NCI-H524 (cell line): ENCODE measurements around the gene EGFLAM.

Source experiments
- DNase-seq, 2 experiments: peaks; one replicate each; lab custom pipeline; 2025; lab: John Stamatoyannopoulos, UW

Gene EGFLAM

GRCh38 chr5:38265546-38266179 is 7.3 kb downstream of the EGFLAM start:
- DNase-seq = peak; percentile 73 to 88

GRCh38 chr5:38267372-38267771 is 9.0 kb downstream of the EGFLAM start:
- DNase-seq = peak; percentile 93 to 99

- DNase-seq = no peak
Measured at GRCh38 chr5:38273626-38274025, 15.3 kb downstream of the EGFLAM start.

GRCh38 chr5:38274370-38274769 is 16.0 kb downstream of the EGFLAM start:
- no peak for DNase-seq

- no peak for DNase-seq
Measured at GRCh38 chr5:38284384-38284783, 26.0 kb downstream of the EGFLAM start.

- no peak for DNase-seq
Measured at GRCh38 chr5:38285226-38285625, 26.9 kb downstream of the EGFLAM start.

- DNase-seq = peak in 1 of 2 experiments; percentile 82
Measured at GRCh38 chr5:38286002-38286401, 27.6 kb downstream of the EGFLAM start.

GRCh38 chr5:38287124-38287523 is 28.8 kb downstream of the EGFLAM start:
- DNase-seq = no peak

GRCh38 chr5:38289457-38289856 is 31.1 kb downstream of the EGFLAM start:
- DNase-seq = no peak

- DNase-seq = no peak
Measured at GRCh38 chr5:38290028-38290653, 31.8 kb downstream of the EGFLAM start.

GRCh38 chr5:38291355-38291754 is 33.0 kb downstream of the EGFLAM start:
- DNase-seq = peak; percentile 87 to 99

GRCh38 chr5:38292228-38292627 is 33.9 kb downstream of the EGFLAM start:
- DNase-seq = no peak

GRCh38 chr5:38295751-38296150 is 37.4 kb downstream of the EGFLAM start:
- no peak for DNase-seq

- no peak for DNase-seq
Measured at GRCh38 chr5:38297830-38298608, 39.7 kb downstream of the EGFLAM start.

GRCh38 chr5:38299585-38299984 is 41.2 kb downstream of the EGFLAM start:
- DNase-seq = no peak

- DNase-seq = no peak
Measured at GRCh38 chr5:38305148-38305547, 46.8 kb downstream of the EGFLAM start.

GRCh38 chr5:38307845-38308244 is 49.5 kb downstream of the EGFLAM start:
- no peak for DNase-seq

GRCh38 chr5:38316544-38317224 is 58.3 kb downstream of the EGFLAM start:
- DNase-seq = peak; percentile 68 to 87

GRCh38 chr5:38317868-38318267 is 59.5 kb downstream of the EGFLAM start:
- DNase-seq = peak in 1 of 2 experiments; percentile 61

GRCh38 chr5:38319491-38319890 is 61.1 kb downstream of the EGFLAM start:
- no peak for DNase-seq

GRCh38 chr5:38321978-38322377 is 63.6 kb downstream of the EGFLAM start:
- no peak for DNase-seq

GRCh38 chr5:38323645-38324295 is 65.4 kb downstream of the EGFLAM start:
- no peak for DNase-seq
